D341Med (cell line): ENCODE results near the gene HRH1.
A peak's percentile ranks its signal among the peaks of the same experiment; 100 is the strongest.
"Not testable (repeated sequence)": the region's sequence is repeated elsewhere in the genome, so short reads cannot be mapped to it uniquely, and the experiment has no call there.

Experiments
- DNase-seq: peaks from one replicate; pipeline ENCODE4 v3.0.0; 2012; ENCODE audit warnings: low spot score

HRH1 gene

DNA sequence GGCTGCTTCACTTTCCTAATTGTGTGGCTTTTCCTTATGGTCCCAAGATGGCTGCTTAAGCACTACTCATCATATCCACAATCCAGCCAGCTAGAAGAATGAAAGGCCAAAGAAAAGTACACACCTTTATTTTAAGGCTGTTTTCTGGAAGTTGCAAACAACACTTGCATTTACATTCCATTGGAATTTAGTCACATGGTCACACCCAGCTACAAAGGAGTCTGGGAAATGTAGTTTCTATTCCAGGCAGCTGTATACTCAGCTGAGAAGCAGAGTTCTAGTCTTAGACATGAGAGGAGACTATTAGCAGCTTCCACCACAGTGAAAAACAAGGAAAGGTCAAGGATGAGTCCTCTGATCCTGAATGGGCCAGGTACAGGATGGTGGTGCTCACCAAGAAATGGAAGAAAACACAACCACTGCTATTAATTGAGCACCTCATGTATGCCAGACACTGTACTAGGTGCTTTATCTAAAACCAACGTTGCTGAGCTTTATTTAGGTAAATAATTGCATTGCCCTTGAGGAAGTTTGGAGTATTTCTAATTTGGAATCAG lies 89.9 kb downstream of the HRH1 start:
- no peak for DNase-seq

DNA sequence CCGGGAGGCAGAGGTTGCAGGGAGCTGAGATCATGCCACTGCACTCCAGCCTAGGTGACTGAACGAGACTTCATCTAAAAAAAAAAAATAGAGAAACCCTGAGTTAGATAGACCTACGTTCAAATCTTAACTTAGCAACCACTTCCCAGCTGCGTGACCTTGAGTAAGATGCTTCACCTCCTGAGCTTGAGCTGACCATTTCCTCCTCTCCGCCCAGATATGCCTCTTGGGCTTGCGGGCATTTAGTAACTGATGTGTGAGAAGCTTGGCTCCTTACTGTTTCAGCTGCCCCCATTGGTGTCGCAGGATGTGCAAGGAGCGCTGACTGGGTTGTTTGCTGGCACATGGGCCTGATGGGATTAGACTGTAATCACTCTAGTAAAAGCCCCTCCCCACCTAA lies 91.0 kb downstream of the HRH1 start:
- DNase-seq, result no peak

DNA sequence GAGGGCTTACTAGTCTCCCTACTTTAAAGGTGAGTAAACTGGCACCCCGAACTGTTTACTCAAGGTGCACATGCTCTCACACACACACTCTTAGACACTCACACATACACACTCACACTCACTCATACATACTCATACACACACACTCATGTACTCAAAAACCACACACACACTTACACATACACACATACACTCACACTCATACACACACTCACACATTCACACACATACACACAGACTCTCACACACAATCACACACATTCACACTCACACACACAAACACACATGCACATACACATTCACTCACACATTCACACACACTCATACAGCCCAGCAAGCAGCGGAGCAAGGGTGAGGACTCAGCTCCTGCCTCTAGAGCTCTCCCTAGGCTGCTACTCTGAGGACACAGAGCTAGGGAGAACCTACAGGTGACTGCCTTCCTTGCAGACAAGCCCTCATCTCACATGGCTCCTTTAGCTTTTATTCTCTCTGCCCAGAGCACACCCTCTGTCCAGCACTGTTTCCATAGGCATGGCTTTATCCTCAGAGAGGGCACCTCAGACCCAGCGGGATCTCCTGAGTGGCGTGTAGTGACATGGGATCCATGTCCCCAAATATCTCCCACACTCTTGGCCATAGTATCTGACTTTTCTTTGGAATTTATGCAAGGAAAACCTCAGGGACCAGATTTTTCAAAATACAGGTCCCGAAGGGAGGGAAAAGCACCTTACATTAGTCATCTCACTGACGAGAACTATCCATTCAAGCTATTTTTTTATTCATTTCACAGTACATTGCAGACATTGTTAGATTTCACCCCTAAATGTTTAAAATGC lies 91.8 kb downstream of the HRH1 start:
- no peak for DNase-seq

DNA sequence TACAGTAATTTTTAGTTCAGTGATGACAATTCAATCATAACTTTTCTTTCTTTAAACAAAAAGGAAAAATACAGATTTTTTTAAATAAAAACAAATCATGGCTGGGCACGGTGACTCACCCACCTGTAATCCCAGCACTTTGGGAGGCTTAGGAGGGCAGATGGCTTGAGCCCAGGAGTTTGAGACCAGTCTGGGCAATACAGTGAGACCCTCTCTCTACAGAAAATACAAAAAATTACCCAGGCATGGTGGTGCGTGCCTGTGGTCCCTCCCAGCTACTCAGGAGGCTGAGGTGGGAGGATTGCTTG lies 92.3 kb downstream of the HRH1 start:
- no peak for DNase-seq

DNA sequence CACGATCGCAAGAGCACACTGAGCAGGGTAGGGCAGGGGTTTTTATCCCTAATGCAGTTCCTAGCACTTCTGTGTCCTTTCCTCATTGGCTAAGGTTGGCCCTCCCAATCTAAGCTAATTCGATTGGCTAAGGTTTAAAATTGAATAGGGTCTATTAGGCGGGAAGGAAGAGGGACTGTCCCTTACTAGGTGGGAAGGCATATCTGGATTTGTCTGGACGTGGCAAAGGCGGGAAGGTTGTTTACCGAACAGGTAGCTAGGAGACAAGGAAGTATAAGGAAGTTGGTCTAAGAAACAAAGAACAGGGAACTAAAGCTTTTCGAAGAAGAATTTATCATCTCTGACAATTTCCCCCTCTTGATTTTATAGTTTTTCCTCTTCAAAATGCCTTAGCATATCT lies 93.1 kb downstream of the HRH1 start:
- no peak for DNase-seq

DNA sequence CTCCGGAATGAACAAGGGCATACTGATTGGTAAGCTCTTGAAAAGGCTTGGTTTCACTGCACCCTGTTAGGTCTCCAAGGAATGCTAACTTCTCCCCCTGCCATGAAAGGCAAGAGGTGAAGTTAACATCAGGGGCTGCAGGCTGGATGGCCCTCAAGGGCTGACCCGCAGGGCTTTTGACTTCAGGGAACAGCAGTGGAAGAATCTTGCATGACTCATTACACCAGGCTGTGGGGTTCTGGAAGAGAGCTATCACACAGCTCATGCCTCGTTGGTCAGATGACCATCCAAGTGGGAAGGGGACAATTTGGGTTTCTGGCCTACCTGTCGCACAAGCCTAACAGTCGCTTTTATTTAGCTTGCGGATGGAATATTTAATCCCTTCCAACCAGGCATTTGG lies 94.3 kb downstream of the HRH1 start:
- no peak for DNase-seq

DNA sequence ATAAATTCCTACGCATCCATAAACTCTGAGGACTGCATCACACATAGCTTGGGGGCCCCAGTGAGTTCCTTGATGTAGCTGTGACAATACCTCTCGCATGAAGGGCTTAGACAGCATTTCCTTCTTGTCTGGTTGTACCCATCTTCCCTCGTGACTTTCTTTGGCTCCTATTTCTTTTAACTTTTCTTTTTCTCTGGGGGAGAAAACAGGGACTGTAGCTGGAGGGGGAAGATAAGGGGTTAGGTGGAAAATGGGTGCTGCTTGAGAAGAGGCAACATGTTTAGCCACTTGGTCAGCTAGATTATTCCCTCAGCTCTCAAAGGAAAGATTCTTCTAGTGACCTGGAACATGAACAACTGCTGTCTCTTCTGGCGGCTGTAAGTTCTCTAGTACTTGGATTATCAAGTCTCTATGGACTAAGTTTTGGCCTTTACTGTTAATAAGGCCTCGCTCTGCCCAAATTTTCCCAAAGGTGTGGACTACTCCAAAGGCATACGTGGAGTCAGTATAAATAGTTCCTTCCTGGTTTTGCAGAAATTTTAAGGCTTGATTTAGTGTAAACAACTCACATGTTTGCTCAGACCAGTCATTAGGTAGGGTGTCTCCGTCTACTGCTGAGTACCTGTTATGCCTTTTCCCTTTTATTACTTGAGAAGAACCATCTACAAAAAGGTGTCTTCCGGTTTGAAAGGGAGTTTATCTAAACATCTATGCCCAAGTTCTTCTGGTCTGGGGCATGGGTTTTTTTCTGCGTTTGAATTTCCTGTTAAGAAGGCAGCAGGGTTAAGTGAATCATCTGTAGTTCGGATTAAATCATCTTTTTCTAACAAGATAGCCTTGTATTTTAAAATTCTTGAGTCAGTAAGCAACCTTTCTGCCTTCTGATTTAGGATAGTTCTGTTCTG lies 96.9 kb downstream of the HRH1 start:
- DNase-seq, result no peak

DNA sequence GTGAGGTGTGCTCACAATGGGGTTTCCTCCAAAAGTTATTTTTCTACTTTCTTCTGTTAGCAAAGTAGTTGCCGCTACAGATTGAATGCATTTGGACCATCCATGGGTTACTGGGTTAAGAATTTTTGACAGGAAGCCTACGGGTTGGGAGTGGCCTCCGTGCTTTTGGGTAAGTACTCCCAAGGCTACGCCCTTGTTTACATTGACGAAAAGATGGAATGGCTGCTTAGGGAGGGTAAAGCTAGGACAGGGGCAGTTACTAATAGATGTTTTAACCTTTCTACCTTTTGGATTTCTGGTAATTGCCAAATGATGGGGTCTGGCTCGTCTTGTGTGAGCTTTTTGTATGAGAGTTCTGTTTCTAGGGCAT lies 97.5 kb downstream of the HRH1 start:
- DNase-seq, result no peak

DNA sequence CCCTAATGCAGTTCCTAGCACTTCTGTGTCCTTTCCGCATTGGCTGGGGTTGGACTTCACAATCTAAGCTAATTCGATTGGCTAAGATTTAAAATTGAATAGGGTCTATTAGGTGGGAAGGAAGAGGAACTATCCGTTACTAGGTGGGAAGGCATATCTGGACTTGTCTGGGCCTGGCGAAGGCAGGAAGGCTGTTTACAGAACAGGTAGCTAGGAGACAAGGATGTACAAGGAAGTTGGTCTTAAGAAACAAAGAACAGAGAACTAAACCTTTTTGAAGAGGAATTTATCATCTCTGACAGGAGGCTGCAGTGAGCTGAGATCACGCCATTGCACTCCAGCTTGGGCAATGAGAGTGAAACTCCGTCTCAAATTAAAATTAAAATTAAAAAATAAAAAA lies 100.6 kb downstream of the HRH1 start:
- no peak for DNase-seq

DNA sequence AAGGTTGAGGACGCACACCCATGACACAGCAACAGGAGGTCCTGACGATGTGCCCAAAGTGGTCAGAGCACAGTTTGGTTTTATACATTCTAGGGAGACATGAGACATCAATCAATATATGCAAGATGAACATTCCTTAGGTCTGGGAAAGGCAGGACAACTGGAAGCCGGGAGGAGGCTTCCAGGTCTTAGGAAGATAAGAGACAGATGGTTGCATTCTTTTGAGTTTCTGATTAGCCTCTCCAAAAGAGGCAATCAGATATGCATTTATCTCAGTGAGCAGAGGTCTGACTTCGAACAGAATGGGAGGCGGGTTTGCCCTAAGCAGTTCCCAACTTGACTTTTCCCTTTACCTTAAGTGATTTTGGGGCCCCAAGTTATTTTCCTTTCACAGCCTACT lies 101.2 kb downstream of the HRH1 start:
- not testable (repeated sequence) for DNase-seq

DNA sequence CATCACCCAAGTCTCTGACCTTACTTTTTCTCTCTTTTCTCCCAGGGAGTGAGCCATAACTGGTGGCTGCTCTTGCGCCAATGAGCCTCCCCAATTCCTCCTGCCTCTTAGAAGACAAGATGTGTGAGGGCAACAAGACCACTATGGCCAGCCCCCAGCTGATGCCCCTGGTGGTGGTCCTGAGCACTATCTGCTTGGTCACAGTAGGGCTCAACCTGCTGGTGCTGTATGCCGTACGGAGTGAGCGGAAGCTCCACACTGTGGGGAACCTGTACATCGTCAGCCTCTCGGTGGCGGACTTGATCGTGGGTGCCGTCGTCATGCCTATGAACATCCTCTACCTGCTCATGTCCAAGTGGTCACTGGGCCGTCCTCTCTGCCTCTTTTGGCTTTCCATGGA lies 104.7 kb downstream of the HRH1 start:
- DNase-seq, result no peak

DNA sequence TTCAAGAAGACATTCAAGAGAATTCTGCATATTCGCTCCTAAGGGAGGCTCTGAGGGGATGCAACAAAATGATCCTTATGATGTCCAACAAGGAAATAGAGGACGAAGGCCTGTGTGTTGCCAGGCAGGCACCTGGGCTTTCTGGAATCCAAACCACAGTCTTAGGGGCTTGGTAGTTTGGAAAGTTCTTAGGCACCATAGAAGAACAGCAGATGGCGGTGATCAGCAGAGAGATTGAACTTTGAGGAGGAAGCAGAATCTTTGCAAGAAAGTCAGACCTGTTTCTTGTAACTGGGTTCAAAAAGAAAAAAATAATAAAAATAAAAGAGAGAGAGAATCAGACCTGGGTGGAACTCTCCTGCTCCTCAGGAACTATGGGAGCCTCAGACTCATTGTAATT lies 106.2 kb downstream of the HRH1 start:
- no peak for DNase-seq

DNA sequence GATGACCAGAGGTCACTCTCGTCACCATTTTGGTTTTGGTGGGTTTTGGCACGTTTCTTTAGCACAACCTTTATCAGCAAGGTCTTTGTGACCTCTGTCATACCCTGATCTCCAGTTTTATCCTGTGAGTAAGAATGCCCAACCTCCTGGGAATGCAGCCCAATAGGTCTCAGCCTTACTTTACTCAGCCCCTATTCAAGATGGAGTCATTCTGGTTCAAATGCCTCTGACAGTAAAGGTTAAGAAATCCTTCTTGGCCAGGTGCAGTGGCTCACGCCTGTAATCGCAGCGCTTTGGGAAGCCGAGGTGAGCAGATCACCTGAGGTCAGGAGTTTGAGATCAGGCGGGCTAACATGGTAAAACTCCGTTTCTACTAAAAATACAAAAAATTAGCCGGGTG lies 114.7 kb downstream of the HRH1 start:
- DNase-seq, result no peak

DNA sequence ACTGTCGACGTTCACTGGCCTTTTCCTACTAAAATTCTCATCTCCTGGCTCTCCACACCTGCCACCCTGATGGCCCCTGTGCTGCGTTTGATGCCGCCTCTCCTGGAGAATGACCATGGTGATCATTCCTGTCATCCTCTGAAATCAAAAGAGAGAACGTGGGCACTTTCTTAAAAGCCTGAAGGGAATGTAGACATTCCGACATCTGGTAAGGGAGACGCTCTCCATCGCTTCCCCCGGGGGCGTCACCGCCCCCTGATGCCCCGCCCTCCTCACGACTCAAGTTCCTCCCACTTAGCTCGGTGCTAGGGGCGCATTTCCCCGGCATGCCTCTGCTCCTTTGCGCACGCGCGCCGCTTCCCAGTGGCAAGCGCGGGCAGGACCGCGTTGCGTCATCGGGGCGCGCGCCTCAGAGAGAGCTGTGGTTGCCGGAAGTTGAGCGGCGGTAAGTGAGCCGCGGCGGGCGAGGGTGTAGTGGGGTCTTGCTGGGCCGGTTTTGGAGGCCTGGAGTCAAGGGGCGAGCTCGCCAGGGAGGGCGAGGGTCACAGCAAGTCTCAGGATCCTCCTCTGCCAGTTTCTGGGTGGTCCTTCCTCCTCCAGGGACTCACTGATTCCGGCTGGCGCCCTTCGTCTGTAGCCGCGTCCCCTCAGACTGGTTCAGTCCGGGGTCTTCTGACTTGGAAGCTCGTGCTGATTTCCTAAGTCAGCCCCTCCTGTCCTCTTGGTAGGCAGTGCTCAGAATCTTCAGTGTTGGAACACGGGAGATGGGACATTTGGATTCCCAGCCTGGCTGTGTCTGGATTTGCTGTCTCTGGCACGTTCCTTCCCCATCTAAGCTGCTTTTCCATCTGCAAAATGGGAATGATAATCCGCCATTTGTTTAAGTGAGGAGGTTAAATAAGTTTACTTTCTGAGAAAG lies 118.0 kb downstream of the HRH1 start, which contains the start of gene ATG7:
TSS of gene ATG7 (plus strand) at position 412 of the 919 bp plus-strand sequence. CDS start 26,299 bp downstream, outside the sequence.
- DNase-seq, result peak; percentile 99

DNA sequence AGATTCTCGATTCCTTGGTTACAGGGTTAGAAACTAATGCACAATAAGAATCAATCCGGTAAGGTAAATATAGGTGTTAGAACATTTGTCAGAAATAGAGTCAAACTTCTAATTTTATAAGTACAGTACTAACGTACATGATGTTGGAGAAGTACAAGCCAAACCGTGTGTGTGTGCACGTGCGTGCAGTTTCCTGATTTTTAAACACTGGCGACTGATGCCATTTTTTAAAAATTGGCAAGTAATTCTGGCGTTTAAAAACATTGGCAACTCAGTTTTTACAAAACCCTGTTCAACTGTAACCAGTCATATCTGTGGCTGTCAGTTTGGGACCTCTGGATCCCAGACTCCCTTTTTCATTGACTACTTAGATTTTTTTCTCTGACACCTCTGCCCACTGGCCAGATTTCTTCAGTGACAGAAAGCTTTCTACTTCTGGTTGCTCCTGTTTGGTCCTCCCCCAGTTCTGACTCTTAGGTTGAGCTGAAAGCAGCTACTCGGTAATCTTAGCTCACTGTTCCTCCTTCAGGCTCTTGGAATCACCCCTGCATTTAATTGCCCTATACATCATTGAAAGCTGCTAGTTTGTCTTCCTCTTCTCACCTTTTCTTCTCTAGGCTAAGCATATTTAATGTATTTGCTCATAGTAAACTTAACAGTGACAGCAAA lies 118.7 kb downstream of the HRH1 start:
- no peak for DNase-seq

DNA sequence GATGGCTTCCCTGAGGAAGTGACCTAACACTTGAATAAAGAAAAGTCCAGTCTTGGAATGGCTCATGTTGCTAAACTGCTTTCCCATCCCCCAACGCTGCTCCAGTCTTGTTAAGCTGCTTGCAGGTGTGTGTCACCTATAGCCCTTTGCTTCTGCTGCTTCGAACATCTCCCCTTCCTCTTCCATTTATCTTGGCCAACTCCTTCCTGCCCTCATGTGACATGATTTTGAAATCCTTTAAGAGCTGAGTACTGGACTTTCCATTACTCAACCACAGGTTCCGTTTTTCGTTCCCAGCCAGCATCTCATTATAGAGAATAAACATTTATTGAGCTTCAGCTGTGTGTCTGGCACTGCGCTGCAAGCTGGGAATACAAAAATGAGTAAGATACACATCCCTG lies 119.6 kb downstream of the HRH1 start:
- no peak for DNase-seq

DNA sequence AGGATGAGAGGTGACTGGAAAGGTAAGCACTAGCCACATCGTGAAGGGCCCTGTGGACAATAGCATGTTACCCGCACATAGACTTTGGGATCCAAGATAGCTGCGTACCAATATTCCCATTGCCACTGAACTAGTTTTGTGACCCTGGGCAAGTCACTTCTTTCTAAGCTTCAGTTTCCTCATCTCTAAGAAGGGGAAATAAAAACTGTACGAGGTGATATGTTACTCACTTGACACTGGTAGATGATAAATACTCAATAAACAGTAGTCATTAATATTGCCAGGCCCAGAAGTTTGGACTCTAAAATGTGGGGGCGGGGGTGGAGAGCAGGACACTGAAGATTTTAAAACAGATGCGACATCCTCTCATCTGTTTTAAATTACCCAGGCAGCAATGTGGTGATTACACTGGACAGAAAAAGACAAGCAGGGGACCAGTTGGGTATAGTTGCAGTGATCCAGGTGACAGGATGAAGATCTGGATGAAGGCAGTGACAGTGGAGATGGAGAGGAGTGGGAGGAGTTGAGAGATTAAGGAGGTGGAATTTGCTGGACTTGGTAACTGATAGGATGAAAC lies 120.4 kb downstream of the HRH1 start:
- DNase-seq, result no peak

DNA sequence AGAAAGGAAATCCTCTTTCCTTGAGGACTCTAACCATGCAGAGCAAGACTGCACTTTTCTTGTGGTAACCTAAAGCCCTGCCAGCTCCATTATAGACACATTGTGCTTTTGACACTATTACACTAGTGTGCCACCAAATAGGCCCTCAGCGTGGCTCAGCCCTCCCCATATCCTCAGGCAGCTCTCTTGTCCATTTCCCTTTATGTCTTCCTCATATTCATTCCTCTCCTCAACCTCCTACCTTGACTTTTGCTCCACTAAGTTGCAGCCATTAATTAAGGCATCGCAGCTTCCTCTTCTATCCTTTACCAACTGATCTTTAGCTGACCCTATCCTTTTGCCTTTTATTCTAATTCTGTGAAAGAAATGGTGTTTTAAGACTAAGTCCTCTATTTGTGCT lies 121.6 kb downstream of the HRH1 start:
- DNase-seq, result no peak

DNA sequence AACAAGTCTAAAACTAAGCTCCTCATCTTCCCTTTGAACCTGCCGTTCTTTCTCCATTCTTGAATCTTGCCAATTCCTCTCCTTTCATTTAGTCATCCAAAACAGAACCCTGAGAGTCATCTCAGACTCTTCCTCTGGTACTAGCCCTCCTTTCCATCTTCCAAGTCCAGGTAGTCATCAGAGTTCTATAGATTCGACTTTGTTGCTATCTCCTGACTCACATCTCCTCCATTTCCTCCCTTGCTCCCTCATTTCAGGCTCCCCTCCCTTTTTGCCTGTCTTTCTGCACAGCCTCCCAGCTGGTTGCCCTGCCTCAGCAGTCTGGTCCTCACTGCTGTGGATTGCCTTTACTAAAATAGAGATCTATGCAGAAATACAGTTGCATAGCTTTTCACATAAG lies 122.6 kb downstream of the HRH1 start:
- DNase-seq, result no peak

DNA sequence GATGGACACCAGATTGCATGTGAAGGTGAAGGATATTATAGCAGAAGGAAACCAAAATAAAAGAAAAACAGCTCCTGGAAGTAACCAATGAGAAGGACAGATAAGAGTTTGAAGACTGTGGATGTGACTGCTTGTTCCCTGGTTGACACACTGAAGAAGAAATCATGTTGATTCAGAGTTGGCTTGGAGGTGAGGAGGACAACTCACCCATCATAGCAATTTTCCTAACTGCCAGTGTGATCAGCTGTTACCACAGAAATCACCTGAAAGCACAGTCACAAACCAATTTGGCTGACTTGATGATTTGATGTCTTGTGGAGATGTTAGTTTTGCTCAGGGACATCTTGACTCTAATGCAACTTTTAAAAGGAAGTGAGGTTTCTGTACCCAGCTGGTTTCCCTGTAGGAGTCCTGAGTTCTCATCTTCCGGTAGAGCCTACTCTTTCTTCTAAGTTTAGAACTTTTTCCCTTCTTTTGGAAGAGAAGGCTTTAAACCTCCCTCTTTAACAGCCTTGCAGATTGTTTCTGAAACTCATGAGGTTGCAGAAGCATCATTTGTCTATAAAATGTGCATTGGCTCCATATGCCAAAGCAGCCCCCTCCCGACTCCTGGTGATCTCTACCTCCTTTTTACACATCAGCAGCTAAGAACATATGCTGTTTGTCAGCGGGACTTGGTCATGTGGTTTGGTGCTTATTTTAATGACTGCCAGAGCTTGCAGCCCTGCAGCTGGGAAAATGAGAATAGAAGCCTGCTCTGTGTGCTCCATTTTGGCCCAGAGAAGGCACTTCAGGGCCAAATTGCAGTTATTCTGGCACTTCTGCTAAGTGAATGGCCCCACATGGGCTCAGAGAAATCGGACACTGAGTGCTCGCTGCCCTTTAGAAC lies 128.2 kb downstream of the HRH1 start:
- DNase-seq, result no peak
